GM21528 (cell line): ENCODE results near the gene TMEM132A.

ENCODE experiments used
- ATAC-seq: cut with Tn5 transposase; IDR thresholded peaks from one replicate; pipeline ENCODE4 v1.9.1; 2021; ENCODE audit warnings: mild to moderate bottlenecking, moderate library complexity; ENCODE audit not compliant: unreplicated experiment, low FRiP score

Gene TMEM132A

DNA sequence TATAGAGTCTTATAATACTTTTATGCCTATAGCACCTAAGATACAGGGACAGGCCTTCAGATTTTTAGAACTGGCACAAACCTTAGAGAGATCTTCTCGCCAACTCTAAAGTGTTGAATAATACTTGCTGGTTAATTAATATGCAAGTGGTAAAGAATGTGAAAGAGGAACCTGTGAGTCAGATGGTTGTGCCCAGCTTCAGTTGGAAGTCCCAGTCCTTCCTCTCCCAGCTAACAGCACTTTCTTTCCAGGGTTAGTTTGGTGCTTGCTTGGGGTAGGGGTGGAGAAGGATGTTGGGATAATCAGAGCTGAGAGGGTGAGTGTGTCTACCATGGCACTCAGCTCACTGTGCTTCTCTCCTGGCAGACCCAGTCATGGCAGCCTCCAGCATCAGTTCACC lies 4.9 kb upstream of the TMEM132A start:
- no peak for ATAC-seq

DNA sequence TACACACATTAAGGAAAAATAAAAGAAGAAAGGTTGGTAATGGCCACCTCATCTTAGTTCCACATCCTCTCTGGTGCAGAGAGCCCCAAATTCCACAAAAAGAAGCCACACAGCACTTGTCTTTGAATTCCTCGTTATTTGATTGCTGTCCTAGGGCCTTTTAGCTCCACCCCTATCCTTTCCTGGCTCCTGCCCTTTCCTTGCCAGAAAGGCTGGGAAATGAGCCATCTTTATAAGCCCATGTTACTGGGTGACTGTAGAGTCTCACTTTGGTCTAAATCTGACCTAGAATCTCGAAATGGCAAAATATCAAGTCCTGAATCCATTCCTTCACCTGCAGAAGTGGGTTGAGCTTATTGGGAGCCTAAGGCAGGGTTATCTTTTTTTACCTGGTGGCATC lies 4.3 kb upstream of the TMEM132A start:
- ATAC-seq = no peak

DNA sequence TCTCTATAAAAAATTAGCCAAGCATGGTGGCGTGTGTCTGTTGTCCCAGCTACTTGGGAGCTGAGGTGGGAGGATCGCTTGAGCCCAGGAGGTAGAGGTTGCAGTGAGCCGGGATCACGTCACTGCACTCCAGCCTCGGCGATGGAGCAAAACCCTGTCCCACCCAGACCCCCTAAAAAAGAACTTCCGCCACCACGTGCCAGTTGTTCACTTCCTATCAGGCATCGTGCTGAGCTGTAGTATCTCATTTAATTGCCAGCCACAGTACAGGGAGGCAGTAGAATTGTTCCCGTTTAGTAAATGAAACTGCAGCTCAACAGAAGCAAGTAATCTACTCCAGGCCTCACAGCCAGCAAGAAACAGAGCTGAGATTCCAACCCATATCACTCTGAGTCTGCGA lies 3.0 kb upstream of the TMEM132A start:
- ATAC-seq = no peak

DNA sequence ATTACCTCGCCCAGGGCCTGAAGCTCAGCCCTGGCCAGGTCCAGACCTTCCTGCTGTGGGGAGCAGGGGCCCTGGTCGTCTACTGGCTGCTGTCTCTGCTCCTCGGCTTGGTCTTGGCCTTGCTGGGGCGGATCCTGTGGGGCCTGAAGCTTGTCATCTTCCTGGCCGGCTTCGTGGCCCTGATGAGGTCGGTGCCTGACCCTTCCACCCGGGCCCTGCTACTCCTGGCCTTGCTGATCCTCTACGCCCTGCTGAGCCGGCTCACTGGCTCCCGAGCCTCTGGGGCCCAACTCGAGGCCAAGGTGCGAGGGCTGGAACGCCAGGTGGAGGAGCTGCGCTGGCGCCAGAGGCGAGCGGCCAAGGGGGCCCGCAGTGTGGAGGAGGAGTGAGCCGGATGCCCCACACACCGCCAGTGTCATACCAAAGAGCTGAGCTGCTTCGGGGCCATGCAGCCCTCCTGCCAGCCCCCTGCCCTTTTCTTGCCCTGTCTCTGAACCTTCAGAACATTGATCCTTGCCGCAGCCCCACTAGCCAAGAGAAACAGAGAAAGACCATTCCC lies 2.4 kb upstream of the TMEM132A start:
- no peak for ATAC-seq

DNA sequence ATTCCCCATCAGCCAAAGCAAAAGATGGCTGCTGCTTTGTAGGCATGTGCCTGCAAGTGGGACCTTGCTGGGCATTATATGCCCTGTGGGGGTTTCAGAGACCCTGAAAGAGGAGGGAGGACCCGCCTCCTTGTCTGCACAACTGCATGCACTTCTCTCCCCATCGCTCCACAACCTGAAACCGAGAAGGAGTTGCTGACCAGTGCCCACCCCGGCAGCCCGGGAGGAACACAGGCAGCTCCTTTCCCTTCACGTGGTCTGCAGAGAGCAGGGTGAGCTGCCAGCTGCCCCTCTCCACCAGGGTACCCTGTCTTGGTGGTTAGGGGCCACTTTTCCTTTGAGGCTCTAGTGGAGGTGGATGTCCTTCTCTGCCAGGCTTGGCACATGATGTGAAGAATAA lies 1.4 kb upstream of the TMEM132A start:
- ATAC-seq = no peak

DNA sequence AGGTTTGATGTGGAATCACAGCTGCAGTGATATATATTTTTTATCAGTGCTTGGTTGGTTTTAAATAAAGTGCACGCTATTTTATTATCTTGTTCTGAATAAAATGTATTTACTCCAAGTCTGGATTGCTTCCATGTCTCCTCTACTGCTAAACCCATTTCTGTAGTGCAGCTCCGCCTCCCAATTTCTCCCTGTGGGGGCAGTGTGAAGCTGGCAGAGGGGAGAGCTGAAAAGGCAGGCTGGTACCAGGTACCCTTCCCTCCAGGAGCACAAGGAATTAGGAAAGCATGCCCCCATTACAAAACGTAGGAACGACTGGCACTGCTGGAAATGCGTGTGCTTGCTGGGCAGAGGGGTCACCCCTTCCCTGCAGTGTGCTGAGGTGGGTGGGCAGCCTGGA lies 934 bp upstream of the TMEM132A start:
- ATAC-seq = no peak

DNA sequence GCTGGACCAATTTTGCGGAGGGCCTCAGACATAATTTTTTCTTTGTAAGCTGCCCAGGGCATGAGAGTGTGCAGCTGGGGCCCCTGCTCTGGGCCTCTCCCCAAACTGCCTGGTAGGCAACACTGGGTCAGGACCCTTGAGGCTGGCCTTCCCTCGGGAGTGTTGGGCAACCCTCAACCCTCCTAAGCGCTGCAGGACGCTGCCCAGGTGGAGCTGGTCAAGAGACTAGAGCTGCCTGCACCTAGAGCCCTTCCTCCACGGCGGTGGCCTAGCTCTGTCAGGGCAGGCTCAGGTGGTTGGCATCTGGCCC lies 505 bp upstream of the TMEM132A start:
- no peak for ATAC-seq

DNA sequence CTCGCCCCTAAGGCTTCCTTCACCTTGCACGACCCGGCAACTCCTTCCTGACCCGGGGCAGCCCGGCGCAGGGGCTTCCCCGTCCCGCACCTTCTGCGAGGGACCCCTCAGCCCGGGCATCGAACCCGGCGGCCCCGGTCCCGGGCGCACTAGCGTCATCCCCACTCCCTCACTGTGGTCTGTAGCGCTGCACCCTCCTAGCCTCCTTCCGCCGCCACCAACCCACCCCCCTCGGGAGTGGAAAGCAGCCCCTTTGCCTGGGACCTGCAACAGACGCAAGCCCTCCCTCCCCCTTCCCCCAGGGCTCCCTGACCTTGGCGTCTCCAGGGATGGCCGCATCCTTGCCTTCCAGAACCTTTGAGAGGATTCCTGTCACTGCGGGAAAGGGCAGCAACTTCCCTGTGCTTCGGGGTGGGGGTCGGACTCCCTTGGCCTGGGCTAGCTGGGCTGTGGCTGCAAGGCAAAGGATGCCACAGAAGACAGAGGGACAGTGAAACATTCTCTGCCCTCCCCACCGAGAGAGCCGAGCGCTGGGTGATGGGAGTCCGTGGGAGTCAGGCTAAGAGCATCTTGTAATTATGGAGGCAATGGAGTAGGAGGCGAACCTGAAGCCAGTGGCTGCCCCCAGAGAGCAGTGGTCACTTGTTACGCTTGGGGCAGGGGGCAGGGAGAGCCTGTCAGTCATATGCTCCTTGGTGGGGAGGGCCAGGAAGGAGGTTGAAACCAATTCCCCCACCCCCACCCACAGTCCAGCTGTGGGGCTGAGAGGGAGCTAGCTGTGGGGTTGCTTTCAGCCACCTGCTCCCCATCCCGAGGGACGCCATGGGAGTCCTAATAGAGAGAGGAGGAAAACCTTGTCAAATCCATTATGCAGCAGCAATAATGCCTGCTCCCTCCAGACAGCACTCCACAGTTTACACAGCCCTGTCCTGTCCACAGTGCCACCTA lies 920 bp downstream of the TMEM132A start:
- ATAC-seq = no peak

DNA sequence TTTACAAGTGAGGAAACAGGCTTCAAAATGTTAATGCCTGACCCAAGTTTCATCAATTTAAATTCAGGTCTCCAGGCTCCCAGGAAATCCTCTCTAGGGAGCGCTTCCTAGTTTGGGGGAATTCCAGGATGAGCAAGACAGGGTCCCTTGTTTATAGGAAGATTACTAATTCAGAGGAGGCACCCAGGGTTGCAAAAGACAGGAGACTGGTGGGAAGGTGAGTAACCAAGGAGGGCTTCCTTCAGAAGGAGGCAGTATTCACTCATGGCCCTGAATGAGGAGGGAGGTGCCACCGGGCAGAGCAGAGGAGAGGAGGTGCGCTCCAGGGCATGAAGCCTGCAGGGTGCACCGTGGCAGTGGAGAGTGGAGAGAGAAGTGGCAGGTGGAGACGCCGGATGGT lies 1.6 kb downstream of the TMEM132A start:
- ATAC-seq = no peak

DNA sequence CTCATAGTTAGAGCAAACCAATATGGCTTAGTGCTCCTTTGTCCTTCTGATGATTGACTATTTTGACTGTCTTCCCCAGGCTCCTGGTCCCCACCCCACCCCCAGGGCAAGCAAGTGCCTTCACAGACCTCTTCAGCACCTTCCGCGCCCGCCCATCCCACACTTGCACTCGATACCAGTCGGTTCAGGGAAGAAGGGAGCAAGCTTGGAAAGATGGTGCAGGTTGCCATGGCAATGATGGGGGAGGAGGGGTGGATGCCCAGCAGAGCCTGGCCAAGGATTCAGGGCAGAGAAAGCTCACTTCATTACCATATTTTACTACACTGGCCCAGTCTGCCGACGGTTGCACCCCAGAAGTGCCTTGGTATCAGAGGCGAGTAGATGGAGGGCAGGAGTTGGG lies 2.2 kb downstream of the TMEM132A start:
- no peak for ATAC-seq

DNA sequence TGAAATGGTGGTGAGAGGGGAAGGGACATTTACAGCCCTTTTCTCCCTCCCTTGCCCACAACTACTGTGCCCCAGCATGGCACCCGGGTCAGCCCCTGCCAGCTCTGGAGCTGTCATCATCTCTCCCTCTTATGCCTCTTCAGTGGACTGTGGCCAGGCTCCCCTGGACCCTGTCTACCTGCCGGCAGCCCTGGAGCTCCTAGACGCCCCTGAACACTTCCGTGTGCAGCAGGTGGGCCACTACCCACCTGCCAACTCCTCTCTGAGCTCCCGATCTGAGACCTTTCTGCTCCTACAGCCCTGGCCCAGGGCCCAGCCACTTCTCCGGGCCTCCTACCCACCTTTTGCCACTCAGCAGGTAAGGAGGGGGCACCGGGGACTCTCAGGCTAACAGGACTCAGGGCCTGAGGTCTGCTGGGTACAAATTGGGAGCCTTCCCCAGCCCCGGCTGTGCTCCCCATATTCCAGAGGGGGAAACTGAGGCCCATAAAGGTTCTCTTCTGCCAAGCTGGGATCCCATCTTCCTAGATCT lies 2.9 kb downstream of the TMEM132A start:
- no peak for ATAC-seq

DNA sequence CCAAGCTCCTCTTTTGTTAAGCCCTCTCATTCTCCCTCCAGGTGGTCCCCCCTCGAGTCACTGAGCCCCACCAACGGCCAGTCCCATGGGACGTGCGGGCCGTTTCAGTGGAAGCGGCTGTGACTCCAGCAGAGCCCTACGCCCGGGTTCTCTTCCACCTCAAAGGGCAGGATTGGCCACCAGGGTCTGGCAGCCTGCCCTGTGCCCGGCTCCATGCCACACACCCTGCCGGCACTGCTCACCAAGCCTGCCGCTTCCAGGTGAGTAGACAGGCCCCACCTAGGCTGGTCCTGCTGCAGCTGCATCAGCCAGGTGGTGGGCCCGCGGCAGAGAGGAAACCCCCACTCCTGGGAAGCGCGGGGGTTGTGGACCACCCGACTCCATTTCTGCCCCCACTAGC lies 3.3 kb downstream of the TMEM132A start:
- no peak for ATAC-seq

DNA sequence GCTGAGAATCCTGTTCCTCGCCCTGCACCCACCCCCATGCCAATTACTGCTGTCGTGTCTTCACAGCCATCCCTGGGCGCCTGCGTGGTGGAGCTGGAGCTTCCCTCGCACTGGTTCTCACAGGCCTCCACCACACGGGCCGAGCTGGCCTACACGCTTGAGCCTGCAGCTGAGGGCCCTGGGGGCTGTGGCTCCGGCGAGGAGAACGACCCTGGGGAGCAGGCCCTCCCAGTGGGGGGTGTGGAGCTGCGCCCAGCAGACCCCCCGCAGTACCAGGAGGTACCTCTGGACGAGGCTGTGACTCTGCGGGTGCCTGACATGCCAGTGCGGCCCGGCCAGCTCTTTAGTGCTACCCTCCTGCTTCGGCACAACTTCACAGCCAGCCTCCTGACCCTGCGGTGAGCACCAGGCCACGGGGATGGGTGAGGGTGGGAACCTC lies 4.3 kb downstream of the TMEM132A start:
- no peak for ATAC-seq

DNA sequence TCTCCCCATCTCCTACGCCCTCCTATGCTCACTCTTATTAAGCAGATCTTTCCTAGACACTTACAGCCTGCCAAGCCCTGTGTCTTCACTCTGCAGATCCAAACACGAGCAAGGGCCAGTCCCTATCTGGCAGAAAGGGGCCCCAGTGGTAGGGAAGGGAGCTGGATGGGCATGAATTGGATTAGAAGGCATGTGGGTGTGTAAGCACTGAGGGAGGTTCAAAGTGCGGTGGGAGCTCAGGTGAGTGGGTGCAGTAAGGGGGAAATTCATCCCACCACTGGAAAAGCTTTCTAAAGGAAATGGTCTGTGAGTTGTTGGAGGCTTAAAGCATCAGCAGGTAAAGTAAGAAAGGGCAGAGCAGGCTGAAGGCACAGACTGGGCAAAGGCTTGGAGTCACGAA lies 5.5 kb downstream of the TMEM132A start:
- no peak for ATAC-seq

DNA sequence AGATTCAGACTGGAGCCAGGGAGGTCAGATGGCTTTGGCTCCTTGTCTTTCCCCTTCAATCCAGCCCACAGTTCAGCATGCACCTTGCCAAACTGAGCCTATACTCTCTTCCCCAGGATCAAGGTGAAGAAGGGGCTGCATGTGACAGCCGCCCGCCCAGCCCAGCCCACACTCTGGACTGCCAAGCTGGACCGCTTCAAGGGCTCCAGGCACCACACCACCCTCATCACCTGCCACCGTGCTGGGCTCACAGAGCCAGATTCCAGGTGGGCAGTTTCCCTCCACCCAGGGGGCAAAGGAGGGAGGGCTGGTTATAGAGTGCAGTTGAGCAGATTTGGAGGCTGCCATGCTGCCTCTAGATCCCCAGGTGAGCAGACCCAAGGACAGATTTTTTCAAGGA lies 6.1 kb downstream of the TMEM132A start:
- no peak for ATAC-seq

DNA sequence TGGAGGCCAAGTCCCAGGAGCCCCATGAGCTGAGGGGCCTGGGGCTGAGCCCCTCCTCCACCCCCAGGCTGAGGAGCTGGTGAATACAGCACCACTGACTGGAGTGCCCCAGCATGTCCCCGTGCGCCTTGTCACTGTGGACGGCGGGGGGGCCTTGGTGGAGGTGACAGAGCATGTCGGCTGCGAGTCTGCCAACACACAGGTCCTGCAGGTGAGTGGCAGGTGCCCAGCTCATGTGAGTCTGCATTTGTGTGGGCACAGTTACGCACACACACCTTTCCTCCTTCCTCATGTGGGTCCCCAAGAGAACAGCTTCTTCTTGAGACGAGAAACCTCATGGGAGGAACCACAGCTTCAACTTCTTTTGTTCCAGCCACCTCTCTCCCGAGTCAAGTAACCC lies 7.7 kb downstream of the TMEM132A start:
- no peak for ATAC-seq

DNA sequence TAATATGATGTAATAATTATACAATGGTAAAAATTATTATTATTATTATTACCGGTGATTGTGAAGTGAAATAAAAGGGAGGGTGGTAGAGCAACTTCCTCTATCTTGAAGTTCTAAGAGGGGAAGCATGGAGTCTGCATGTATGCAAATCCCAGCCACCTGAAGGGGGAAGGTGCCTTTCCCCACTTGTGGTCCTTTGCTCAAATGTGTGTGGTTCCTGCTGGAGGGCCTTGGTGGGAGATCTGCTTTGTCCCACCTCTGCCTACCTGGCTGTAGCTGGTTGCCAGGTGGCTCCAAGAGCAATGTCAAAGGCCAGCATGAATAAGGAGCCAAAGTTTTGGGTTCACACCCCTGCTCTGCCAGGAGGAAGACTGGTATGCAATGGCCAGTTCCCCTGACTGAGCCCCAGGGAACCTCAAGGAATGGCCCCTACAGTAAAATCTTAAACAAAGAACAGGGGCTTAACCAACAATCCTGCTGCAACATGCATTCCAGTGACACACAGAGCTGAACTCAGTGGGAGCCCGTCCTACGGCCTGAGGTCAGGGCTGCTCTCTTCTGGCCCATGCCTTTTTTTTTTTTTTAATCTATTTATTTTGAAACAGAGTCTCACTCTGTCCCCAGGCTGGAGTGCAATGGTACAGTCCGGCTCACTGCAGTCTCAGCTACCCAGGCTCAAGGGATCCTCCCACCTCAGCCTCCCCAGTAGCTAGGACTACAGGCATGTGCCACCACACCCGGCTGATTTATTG lies 8.5 kb downstream of the TMEM132A start:
- ATAC-seq = no peak

DNA sequence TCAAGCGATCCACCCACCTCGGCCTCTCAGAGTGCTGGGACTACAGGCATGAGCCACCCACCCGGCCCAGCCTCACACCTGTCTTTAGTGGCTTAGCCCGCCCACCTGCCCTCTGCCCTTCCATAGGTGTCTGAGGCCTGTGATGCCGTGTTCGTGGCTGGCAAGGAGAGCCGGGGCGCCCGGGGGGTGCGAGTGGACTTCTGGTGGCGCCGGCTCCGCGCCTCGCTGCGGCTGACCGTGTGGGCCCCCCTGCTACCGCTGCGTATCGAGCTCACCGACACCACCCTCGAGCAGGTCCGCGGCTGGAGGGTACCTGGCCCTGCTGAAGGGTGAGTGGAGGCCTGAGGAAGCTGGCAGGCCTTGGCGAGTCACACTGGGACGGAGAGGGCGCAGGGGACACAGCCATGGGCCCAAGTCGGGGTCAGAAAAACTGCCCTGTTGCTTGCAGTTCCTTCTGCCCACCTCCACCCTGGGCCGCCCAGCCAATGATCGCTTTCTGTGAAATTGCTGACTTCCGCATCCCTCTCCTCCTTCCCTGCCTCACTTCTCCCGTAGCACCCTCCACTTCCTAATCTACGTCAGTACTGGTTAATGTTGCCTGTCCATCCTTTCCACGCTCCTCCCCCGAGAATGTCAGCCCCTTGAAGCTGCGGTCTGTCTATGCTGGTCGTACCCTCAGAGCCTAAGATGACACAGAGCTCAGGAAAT lies 9.3 kb downstream of the TMEM132A start:
- ATAC-seq = no peak

DNA sequence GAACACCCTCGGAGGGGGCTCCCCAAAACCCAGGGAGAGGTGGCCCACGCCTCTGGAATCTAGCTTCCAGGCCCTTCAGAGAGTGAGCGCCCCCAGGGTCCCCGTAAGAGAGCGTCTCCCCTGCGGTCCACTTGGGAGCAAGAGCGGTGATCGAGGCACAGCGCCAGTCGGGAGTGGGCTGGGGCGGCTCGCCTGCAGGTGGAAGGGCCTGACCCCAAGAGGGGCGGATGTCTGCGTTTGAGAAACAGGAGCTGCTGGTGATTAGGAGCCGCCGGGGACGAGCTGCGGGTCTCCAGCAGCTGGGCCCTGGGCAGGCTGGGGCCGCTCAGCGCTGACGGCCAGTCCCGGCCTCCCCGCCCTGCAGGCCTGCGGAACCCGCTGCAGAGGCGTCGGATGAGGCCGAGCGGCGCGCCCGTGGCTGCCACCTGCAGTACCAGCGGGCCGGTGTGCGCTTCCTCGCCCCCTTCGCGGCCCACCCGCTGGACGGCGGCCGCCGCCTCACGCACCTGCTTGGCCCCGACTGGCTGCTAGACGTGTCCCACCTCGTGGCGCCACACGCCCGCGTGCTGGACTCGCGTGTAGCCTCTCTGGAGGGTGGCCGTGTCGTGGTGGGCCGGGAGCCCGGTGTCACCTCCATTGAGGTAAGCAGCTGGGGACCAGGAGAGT lies 10.0 kb downstream of the TMEM132A start:
- ATAC-seq = no peak
